Body of pancreas (tissue), 4 donors: ENCODE data around the gene HS3ST4. TPM values are rescaled to one million over a fixed set of nuclear protein-coding genes. Genes with fewer than 3 reads are reported as not detected.

Experiments used
- ATAC-seq: fragments of 150-250 bp; one replicate; pipeline ENCODE4 v1.9.1; 2016
- DNase-seq, 4 donors: peaks; one replicate each; pipeline ENCODE4 v3.0.0-alpha.2; 2019
- H3K27ac ChIP-seq, 4 donors: fragments of 200-600 bp; sonication (generic); 1 replicate in 3 of 4; 2 replicates in 1 of 4; pipeline versions ENCODE4 v1.5.1 to v1.6.1; 2016 to 2019; ENCODE audit warnings: mild to moderate bottlenecking in 1 of 4, mixed read lengths in 1 of 4, moderate library complexity in 1 of 4
- H3K27me3 ChIP-seq, 2 donors: fragments of 200-600 bp; sonication (generic); one replicate each; pipeline ENCODE4 v1.6.0; 2016; ENCODE audit warnings: mild to moderate bottlenecking in 1 of 2
- H3K36me3 ChIP-seq, 2 donors: fragments of 200-600 bp; sonication (generic); replicated peaks in 1 of 2; 2 replicates each; pipeline ENCODE4 v1.5.1; 2016; ENCODE audit warnings: low read depth in 2 of 2; ENCODE audit not compliant: insufficient read depth in 1 of 2
- H3K4me1 ChIP-seq: fragments of 200-600 bp; sonication (generic); one replicate; pipeline ENCODE4 v1.6.0; 2016
- H3K4me3 ChIP-seq, 2 donors: fragments of 200-600 bp; sonication (generic); 1 replicate in 1 of 2; 2 replicates in 1 of 2; pipeline ENCODE4 v1.5.1; 2016 to 2019
- H3K9me3 ChIP-seq, 3 donors: fragments of 200-600 bp; sonication (generic); 1 replicate in 2 of 3; 2 replicates in 1 of 3; pipeline ENCODE4 v1.5.1; 2016
- POLR2A ChIP-seq, 3 donors: fragments of 450-650 bp; IDR thresholded peaks; one replicate each; pipeline ENCODE4 v1.6.1; 2016; ENCODE audit warnings: antibody characterized with exemption in 3 of 3, mild to moderate bottlenecking in 2 of 3
- WGBS, 2 donors: methylation state at CpG; one replicate each; pipeline ENCODE4 v1.1.5; 2017; 5-methylcytosine and 5-hydroxymethylcytosine counted together
- intact Hi-C: fragments of 100-400 bp; cut with DNase I; formaldehyde crosslinking; loops from one replicate; pipeline ENCODE4 v1.15.1; 2023
- total RNA-seq, 2 donors: library from RNA; depleted of rRNA; stranded (reverse); fragments of >200 nt; gene quantifications; one replicate each; pipeline ENCODE4 v1.1.0, GENCODE V29; 2016
- TF ChIP-seq, protein P1 (sequence below), 7 experiments: fragments of 450-650 bp in 4 of 7; fragments of 200-600 bp in 3 of 7; sonication (generic) in 3 of 7; IDR thresholded peaks; one replicate each; pipeline ENCODE4 v1.5.1; 2016 to 2019; ENCODE audit warnings: antibody characterized with exemption in 7 of 7

Gene HS3ST4
- total RNA-seq, 2 donors from 2014 or later, result not detected

DNA sequence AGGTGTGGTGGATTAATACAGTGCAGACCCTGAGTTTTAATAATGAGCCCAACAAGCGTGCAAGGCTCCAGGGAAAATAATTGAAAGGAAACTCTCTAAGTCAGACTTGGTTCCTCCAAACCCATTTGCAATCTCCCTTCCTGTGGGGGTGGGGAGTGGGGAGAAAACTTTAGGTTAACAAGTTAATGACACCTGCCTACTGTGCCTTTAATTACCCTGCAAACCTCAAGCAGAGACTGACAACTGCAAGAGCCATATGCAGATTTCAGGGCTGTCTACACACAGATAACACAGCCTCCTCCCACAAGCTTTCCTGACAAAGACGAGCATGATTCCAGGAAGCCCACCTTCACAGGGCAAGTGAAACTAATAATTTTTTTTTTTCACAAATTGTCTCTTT lies 359.3 kb downstream of the HS3ST4 start:
- no peaks in the 10 kb centered on the region for H3K9me3 ChIP-seq
- no peaks in the 10 kb centered on the region for H3K36me3 ChIP-seq
- DNase-seq (no peak), ATAC-seq (no peak)
- intact Hi-C loops, result no loop called here
- H3K4me3 ChIP-seq, result no peak overlapping the region
- no peaks in the 10 kb centered on the region for H3K27me3 ChIP-seq
- no peak for TF ChIP-seq POLR2A (IDR thresholded peaks at IDR 0.05)
- TF ChIP-seq, protein P1, sequence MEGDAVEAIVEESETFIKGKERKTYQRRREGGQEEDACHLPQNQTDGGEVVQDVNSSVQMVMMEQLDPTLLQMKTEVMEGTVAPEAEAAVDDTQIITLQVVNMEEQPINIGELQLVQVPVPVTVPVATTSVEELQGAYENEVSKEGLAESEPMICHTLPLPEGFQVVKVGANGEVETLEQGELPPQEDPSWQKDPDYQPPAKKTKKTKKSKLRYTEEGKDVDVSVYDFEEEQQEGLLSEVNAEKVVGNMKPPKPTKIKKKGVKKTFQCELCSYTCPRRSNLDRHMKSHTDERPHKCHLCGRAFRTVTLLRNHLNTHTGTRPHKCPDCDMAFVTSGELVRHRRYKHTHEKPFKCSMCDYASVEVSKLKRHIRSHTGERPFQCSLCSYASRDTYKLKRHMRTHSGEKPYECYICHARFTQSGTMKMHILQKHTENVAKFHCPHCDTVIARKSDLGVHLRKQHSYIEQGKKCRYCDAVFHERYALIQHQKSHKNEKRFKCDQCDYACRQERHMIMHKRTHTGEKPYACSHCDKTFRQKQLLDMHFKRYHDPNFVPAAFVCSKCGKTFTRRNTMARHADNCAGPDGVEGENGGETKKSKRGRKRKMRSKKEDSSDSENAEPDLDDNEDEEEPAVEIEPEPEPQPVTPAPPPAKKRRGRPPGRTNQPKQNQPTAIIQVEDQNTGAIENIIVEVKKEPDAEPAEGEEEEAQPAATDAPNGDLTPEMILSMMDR (IDR thresholded peaks at IDR 0.05), result no peak
- H3K27ac ChIP-seq, result no peak overlapping the region
- no peaks in the 10 kb centered on the region for H3K4me1 ChIP-seq
- 20 to 26% methylated on average over 2 of the region's 2 CpGs for WGBS, 2 donors

DNA sequence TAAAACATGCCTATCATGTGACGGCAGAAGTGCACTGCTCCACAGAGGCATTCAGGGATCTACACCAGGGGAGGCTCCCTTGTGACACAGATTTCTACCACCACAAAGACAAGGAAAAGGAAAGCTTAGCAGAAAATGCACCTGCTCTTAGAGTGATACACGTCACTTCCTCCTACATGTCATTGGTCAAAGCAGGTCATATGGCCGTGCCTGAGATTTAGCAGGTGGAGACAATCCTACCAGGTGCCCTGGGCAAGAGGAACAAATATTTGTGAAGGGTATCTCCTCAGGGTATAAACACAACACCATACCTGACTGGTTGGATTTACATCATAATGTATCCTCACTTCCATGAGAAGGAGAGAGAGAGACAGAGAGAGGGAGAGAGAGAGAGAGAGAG lies 362.1 kb downstream of the HS3ST4 start:
- no peak for DNase-seq
- TF ChIP-seq POLR2A (IDR thresholded peaks at IDR 0.05), result no peak
- TF ChIP-seq, protein P1 (IDR thresholded peaks at IDR 0.05), result no peak
- intact Hi-C loops, result no loop called here
- Histone ChIP-seq H3K4me1 (no peaks in the 10 kb centered on the region), H3K27me3 (no peaks in the 10 kb centered on the region), H3K4me3 (no peak overlapping the region), H3K9me3 (no peaks in the 10 kb centered on the region), H3K27ac (no peak overlapping the region), H3K36me3 (no peaks in the 10 kb centered on the region)
- WGBS, 2 donors, result 64% methylated on average over 3 of the region's 3 CpGs
- no peak for ATAC-seq

DNA sequence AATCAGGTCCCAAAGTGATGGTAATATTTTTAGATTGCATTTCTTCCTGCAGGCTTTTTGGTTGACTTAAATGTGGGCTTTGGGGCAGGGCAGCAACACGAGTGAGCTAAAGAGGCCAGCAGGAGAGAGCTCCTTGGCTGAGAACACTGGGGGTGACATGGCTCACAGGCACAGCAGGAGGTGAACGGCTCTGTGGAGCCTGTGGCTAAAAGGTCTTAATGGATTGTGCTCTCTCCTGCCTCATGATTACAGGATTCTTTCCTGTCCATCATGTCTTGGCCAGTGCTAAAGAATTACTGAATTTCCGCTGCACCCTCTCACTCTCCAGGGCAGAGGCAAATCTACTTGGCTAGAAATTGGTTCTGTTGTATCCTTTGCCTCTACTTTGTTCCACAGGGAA lies 366.6 kb downstream of the HS3ST4 start:
- TF ChIP-seq POLR2A (IDR thresholded peaks at IDR 0.05), result no peak
- TF ChIP-seq, protein P1 (IDR thresholded peaks at IDR 0.05), result no peak
- no peak overlapping the region for H3K4me3 ChIP-seq
- H3K36me3 ChIP-seq, result no peaks in the 10 kb centered on the region
- no peak for ATAC-seq
- H3K27ac ChIP-seq, result no peak overlapping the region
- no peaks in the 10 kb centered on the region for H3K4me1 ChIP-seq
- 39 to 40% methylated on average over 3 of the region's 3 CpGs for WGBS, 2 donors
- no peaks in the 10 kb centered on the region for H3K27me3 ChIP-seq
- no peak for DNase-seq
- no peaks in the 10 kb centered on the region for H3K9me3 ChIP-seq
- intact Hi-C loops, result no loop called here

DNA sequence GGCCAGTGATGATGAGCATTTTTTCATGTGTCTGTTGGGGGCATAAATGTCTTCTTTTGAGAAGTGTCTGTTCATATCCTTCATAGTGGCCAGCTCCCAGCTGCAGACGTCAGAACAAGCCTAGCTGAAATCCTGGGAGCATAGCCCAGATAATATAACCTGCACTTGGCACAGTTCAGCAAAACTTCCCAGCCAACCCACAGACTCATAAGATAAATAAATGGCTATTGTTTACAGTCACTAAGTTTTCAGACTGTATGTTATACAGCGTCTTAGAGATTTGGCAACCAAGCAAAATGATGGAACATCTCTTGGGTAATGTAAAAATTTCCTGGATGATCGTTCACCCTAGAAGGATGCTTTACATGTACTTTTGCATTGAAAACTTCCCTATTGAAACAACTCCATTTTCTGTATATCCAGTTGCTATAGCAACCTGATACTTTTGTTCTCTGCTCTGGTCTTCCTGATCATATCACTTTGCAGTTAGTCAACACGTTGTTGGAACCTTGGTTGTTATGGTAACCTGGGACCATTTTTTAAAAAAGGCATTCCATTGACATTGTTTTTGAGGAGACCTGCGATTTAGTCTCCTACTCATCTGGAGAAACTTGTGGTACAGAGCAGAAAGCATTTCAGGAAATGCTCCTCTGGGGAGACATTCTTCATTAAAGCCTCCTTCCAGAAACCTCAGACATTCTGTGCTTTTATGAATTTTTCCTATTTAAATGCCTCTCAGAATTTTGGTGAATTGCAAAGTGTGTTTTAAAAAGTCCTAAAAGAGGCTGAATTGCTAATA lies 378.7 kb downstream of the HS3ST4 start:
- TF ChIP-seq POLR2A (IDR thresholded peaks at IDR 0.05), result no peak
- TF ChIP-seq, protein P1 (IDR thresholded peaks at IDR 0.05), result no peak
- Histone ChIP-seq H3K9me3 (no peaks in the 10 kb centered on the region), H3K4me1 (no peaks in the 10 kb centered on the region), H3K4me3 (no peak overlapping the region), H3K27ac (no peak overlapping the region), H3K27me3 (no peaks in the 10 kb centered on the region), H3K36me3 (no peaks in the 10 kb centered on the region)
- intact Hi-C loops, result no loop called here
- DNase-seq, result no peak
- no peak for ATAC-seq
- 25 to 27% methylated on average over 5 of the region's 5 CpGs for WGBS, 2 donors
